Activated CD4-positive, alpha-beta T cell treated with anti-CD3 and anti-CD28 coated beads for 48 hours (primary cell): Measurements from ENCODE around the gene SSX3.
"Not testable (repeated sequence)": the region's sequence is repeated elsewhere in the genome, so short reads cannot be mapped to it uniquely, and the experiment has no call there.

Source experiments
- DNase-seq: peaks from one replicate; pipeline ENCODE4 v3.0.0-alpha.2; 2020

SSX3 gene

GRCh38 chrX:48356315-48357094 lies at the start of gene SSX3:
Gene SSX3, minus strand, starts transcription at chrX:48356703. Its CDS starts 1,454 bp downstream, at chrX:48355249.
- DNase-seq, result not testable (repeated sequence)

- not testable (repeated sequence) for DNase-seq
Measured at GRCh38 chrX:48397825-48398224, 41.3 kb upstream of the SSX3 start.

- DNase-seq, result not testable (repeated sequence)
Measured at GRCh38 chrX:48396931-48397330, 40.4 kb upstream of the SSX3 start.

GRCh38 chrX:48383239-48383638 lies 26.7 kb upstream of the SSX3 start, which contains the start of gene SSX4:
Gene SSX4, plus strand, starts transcription at chrX:48383539. Its CDS starts 515 bp downstream, at chrX:48384054.
- DNase-seq, result not testable (repeated sequence)

- not testable (repeated sequence) for DNase-seq
Measured at GRCh38 chrX:48370408-48370807, 13.9 kb upstream of the SSX3 start.

GRCh38 chrX:48367717-48368408 lies 11.4 kb upstream of the SSX3 start:
- not testable (repeated sequence) for DNase-seq

- not testable (repeated sequence) for DNase-seq
Measured at GRCh38 chrX:48359281-48359680, 2.8 kb upstream of the SSX3 start.

- no peak for DNase-seq
Measured at GRCh38 chrX:48357681-48358080, 1.2 kb upstream of the SSX3 start.

GRCh38 chrX:48346059-48346458 lies 10.4 kb downstream of the SSX3 start:
- DNase-seq, result not testable (repeated sequence)

GRCh38 chrX:48313996-48314395 lies 42.5 kb downstream of the SSX3 start:
- DNase-seq, result not testable (repeated sequence)

GRCh38 chrX:48306175-48306574 lies 50.3 kb downstream of the SSX3 start:
- no peak for DNase-seq
